ENCODE measurements around the gene HFM1.
"Not testable (repeated sequence)": the region's sequence is repeated elsewhere in the genome, so short reads cannot be mapped to it uniquely, and the experiment has no call there.

The HFM1 gene

DNA sequence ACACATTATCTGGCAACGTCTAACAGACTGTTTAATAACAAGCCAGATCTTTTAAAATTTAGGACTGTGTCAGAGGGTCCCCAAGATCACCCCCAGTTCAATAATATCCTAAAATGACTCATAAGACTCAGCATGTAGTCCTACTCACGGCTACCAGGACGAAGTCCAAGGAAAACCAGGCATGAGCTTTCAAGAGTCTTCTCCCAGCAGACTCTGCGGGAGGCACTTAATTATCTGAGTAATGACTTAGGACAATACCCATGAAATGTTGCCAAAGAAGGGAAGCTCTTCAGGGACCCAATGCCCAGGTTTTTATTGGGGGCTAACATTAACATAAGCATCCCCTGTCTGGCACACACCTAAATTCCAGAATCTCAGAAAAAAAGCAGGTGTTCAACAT lies 7.0 kb downstream of the HFM1 start:
- peaks cover 9% of the 10 kb centered on the region for H3K27me3 Mint-ChIP-seq
- no peak for DNase-seq
- no peak overlapping the region for H3K27ac Mint-ChIP-seq
- no peaks in the 10 kb centered on the region for H3K36me3 Mint-ChIP-seq (ENCODE audit: low read depth)
- no peaks in the 10 kb centered on the region for H3K4me1 Mint-ChIP-seq
- H3K4me3 Mint-ChIP-seq, result no peak overlapping the region
- no peak for ATAC-seq
- H3K9me3 Mint-ChIP-seq, result no peaks in the 10 kb centered on the region

DNA sequence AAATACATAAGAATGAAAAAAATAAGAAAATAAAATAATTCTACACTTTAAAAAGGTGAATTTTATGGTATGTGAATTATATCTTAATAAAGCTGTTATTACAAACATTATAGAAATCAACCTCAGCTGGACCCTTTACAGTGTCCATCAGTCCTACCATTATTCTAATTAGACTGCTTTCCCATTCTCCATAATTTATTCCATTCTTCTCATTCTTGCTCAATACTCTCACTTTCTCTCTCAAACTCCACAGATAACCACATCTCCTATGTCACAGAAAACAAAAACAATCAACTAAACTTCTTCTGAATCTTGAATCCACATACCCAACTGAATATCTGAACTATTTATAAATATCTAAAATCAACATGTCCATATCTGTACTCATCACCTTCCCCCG lies 11.6 kb downstream of the HFM1 start:
- Mint-ChIP-seq H3K27ac (no peak overlapping the region), H3K4me3 (no peak overlapping the region), H3K4me1 (no peaks in the 10 kb centered on the region), H3K27me3 (peaks cover 7% of the 10 kb centered on the region), H3K9me3 (no peaks in the 10 kb centered on the region), H3K36me3 (ENCODE audit: low read depth) (no peaks in the 10 kb centered on the region)
- no peak for DNase-seq
- no peak for ATAC-seq

DNA sequence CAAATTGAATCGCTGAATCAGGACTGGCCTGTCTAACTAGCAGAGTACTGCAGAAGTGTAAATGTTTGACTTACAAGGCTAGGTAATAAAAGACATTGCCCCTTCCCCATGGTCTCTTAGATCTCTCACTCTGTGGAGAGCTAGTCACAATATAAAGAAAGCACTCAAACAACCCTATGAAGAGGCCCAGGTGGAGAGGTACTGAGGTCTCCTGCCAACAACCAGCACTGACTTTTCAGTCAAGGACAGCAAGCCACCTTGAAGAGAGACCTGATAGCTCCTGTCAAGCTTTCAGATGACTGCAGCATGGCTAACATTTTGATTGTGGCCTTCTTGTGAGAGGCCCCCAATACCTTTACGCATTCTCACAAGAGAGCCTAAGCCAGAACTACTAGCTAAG lies 18.5 kb downstream of the HFM1 start:
- H3K27me3 Mint-ChIP-seq, result peaks cover 7% of the 10 kb centered on the region
- no peak overlapping the region for H3K4me3 Mint-ChIP-seq
- H3K4me1 Mint-ChIP-seq, result no peaks in the 10 kb centered on the region
- no peak overlapping the region for H3K27ac Mint-ChIP-seq
- DNase-seq, result no peak
- no peaks in the 10 kb centered on the region for H3K9me3 Mint-ChIP-seq
- no peaks in the 10 kb centered on the region for H3K36me3 Mint-ChIP-seq (ENCODE audit: low read depth)
- ATAC-seq, result no peak

DNA sequence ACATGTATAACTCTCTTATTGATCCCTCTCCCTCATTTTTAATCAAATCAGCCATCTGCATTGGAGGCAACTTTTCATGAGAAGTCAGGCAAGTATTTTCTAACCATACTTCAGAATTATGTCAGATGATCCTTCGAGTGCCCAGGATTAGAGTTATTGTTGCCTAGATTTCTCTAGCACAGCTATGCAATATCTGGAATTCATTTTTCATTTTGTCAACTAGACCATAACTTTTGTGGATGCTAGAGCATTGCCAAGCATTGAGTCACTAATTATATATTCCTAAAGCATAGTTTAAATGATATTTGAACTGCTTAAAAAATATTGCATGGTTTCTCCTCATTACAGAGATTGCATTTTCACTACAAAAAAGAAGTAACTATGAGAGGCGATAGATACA lies 21.2 kb downstream of the HFM1 start:
- ATAC-seq, result no peak
- no peaks in the 10 kb centered on the region for H3K9me3 Mint-ChIP-seq
- H3K36me3 Mint-ChIP-seq (ENCODE audit: low read depth), result no peaks in the 10 kb centered on the region

DNA sequence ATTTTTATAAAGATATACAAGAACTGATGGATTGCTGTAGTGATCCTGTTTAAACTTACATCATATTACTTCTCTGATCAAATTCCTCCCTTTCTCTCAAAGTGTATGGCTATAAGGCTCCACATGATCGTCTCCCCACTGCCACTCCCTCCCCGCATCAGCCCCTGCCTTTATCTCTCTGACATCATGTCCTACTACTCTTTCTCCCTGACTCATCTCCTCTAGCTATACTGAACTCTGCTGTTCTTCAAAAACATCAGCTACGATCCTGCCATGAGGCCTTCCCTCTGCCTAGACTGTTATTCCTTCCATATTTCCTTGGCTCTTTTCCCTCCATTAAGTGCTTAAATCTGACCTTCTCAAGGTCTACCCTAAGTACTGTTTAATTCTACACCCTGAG lies 22.8 kb downstream of the HFM1 start:
- Mint-ChIP-seq H3K27ac (no peak overlapping the region), H3K9me3 (no peaks in the 10 kb centered on the region), H3K27me3 (peaks cover 2% of the 10 kb centered on the region), H3K36me3 (ENCODE audit: low read depth) (no peaks in the 10 kb centered on the region), H3K4me1 (no peaks in the 10 kb centered on the region), H3K4me3 (no peak overlapping the region)
- ATAC-seq (no peak), DNase-seq (no peak)

More for the DNA sequence above, 21.2 kb downstream of the HFM1 start:
- H3K27ac Mint-ChIP-seq, result no peak overlapping the region
- peaks cover 2% of the 10 kb centered on the region for H3K27me3 Mint-ChIP-seq
- no peaks in the 10 kb centered on the region for H3K4me1 Mint-ChIP-seq
- no peak overlapping the region for H3K4me3 Mint-ChIP-seq
- no peak for DNase-seq

DNA sequence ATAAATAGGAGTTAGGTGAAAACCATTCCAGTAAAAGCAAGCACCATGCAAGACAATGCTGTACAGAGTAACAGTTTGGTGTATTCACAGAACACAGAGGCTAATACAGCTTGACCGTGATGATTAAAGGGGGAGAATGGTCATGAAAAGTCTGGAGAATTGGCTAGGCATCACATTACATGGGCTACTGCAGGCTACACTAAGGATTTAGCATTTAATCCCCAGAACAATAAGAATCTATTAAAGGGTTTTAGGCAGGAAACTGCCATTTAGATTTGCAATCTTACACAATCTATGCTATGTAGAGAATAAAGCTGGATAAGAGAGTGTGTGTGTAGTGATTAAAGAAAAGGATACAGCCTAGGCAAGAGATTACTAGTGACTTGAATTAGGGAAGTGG lies 30.6 kb downstream of the HFM1 start:
- no peaks in the 10 kb centered on the region for H3K4me1 Mint-ChIP-seq
- H3K9me3 Mint-ChIP-seq, result no peaks in the 10 kb centered on the region
- H3K36me3 Mint-ChIP-seq (ENCODE audit: low read depth), result no peaks in the 10 kb centered on the region
- no peak overlapping the region for H3K4me3 Mint-ChIP-seq
- H3K27ac Mint-ChIP-seq, result no peak overlapping the region
- ATAC-seq, result no peak
- DNase-seq, result no peak
- H3K27me3 Mint-ChIP-seq, result no peaks in the 10 kb centered on the region

DNA sequence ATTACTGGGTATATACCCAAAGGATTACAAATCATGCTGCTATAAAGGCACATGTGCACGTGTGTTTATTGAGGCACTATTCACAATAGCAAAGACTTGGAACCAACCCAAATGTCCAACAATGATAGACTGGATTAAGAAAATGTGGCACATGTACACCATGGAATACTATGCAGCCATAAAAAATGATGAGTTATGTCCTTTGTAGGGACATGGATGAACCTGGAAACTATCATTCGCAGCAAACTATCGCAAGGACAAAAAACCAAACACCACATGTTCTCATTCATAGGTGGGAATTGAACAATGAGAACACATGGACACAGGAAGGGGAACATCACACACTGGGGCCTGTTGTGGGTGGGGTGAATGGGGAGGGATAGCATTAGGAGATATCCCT lies 32.4 kb downstream of the HFM1 start:
- not testable (repeated sequence) for H3K36me3 Mint-ChIP-seq (ENCODE audit: low read depth); ATAC-seq; H3K4me1 Mint-ChIP-seq; DNase-seq; H3K27ac Mint-ChIP-seq; H3K9me3 Mint-ChIP-seq; H3K27me3 Mint-ChIP-seq; H3K4me3 Mint-ChIP-seq

DNA sequence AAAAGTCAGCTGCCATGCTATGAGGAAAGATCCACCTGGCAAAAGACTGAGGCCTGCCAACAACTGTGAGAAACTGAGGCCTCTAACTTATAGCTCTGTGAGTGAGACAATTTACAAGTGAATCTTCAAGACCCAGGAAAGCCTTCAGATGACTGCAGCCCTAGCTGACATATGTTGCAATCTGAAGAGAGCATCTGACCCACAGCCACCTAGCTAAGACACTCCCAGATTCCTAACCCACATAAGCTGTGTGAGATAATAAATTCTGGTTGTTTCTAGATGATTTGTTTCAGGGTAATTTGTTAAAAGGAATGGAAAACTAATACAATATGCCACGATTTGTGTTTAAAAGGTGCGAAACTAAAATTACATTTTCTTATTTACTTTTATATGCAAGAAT lies 55.1 kb downstream of the HFM1 start:
- H3K9me3 Mint-ChIP-seq, result peaks cover 10% of the 10 kb centered on the region
- no peak overlapping the region for H3K4me3 Mint-ChIP-seq
- H3K36me3 Mint-ChIP-seq (ENCODE audit: low read depth), result no peaks in the 10 kb centered on the region

DNA sequence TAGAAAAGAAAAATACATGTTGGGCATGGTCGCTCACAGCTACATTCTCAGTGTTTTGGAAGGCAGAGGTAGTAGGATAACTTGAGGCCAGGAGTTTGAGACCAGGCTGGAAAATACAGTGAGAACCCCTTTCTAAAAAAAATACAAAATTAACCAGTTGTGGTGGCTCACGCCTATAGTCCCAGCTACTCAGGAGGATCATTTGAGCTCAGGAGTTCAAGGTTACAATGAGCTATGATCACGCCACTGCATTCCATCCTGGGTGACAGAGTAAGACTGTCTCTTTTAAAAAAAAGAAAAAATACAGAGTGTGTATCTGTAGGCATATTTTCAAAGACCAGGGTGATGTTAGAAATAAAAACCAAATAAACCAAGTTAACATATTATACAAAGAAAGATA lies 57.8 kb downstream of the HFM1 start:
- no peaks in the 10 kb centered on the region for H3K9me3 Mint-ChIP-seq
- H3K4me3 Mint-ChIP-seq, result no peak overlapping the region
- H3K36me3 Mint-ChIP-seq (ENCODE audit: low read depth), result no peaks in the 10 kb centered on the region
- DNase-seq (no peak), ATAC-seq (no peak)
- peaks cover 3% of the 10 kb centered on the region for H3K27me3 Mint-ChIP-seq
- no peaks in the 10 kb centered on the region for H3K4me1 Mint-ChIP-seq
- no peak overlapping the region for H3K27ac Mint-ChIP-seq

More for the DNA sequence above, 55.1 kb downstream of the HFM1 start:
- Mint-ChIP-seq H3K27ac (no peak overlapping the region), H3K27me3 (peaks cover 3% of the 10 kb centered on the region), H3K4me1 (no peaks in the 10 kb centered on the region)
- DNase-seq (no peak), ATAC-seq (no peak)

DNA sequence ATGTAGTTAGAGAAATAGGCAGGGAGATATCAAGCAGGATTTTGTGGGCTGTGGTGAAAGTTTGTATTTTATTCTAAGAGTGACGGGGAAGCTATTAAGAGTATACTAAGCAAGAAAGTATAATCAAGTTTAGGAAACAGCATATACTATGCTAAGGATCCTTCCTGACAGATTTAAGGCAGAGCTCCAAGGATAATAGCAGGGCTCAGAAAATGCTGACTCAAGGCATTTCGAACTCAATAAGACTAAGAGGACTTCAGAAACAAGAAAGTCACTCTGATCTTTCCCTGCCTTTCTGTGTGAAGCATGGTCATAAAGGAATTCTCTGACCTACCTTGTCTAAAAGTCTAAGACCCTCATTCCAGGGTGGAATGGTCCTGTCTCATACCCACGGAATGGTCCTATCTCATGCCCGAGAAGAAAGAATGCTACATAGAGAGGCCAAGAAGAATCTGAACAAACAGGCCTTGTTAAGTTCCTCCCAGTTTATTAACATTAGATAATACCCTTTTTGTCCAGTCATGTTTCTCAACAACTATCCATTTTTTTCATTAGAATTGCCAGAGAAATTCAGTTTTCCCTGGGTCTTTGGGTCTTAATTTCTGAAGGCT lies 59.1 kb downstream of the HFM1 start:
- H3K27ac Mint-ChIP-seq, result no peak overlapping the region
- no peaks in the 10 kb centered on the region for H3K4me1 Mint-ChIP-seq
- no peaks in the 10 kb centered on the region for H3K36me3 Mint-ChIP-seq (ENCODE audit: low read depth)

DNA sequence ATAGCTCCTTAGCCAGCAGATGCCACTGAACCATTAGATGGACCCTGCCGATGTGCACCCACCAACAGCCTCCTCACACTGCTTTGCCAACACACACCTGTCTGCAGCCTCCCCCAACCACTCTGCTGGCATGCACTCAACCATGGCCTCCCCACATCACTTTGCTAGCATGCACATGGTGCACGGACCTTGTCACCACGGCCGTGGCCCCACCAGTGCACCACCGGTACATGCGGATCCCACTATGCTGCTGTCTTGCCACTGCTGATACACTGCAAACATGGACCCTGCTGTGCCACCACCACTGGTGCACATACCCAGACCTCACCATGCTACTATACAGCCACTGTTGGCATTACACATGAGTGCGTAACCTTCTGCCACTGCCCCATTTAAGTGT lies 66.1 kb downstream of the HFM1 start:
- Mint-ChIP-seq H3K4me3 (no peak overlapping the region), H3K9me3 (no peaks in the 10 kb centered on the region), H3K36me3 (ENCODE audit: low read depth) (no peaks in the 10 kb centered on the region), H3K27ac (no peak overlapping the region), H3K27me3 (peaks cover 10% of the 10 kb centered on the region), H3K4me1 (no peaks in the 10 kb centered on the region)
- DNase-seq, result no peak
- ATAC-seq, result peak; percentile 33

More for the DNA sequence above, 59.1 kb downstream of the HFM1 start:
- no peak for DNase-seq
- H3K27me3 Mint-ChIP-seq, result peaks cover 6% of the 10 kb centered on the region
- H3K4me3 Mint-ChIP-seq, result no peak overlapping the region
- no peak for ATAC-seq
- H3K9me3 Mint-ChIP-seq, result no peaks in the 10 kb centered on the region

DNA sequence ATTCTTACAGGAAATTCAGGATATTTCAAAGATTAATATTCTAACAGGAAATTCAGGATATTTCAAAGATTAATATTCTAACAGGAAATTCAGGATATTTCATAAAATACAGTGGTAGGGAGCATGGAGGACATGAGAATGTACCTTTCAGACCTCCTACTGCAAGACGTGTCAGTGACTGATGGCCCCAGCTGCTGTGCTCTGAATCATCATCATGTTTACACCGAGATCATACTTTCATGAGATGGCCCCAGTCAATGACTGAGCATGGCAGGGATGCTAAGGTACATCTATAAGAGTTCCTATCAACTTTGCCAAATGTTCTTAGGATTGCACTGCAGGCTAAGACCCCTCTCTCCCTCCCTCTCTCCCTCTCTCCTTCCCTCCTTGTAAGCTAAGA lies 69.0 kb downstream of the HFM1 start:
- ATAC-seq, result no peak
- DNase-seq, result no peak
- H3K27ac Mint-ChIP-seq, result no peak overlapping the region
- H3K4me3 Mint-ChIP-seq, result no peak overlapping the region
- no peaks in the 10 kb centered on the region for H3K4me1 Mint-ChIP-seq
- H3K9me3 Mint-ChIP-seq, result peaks cover 4% of the 10 kb centered on the region
- peaks cover 12% of the 10 kb centered on the region for H3K27me3 Mint-ChIP-seq
- no peaks in the 10 kb centered on the region for H3K36me3 Mint-ChIP-seq (ENCODE audit: low read depth)

DNA sequence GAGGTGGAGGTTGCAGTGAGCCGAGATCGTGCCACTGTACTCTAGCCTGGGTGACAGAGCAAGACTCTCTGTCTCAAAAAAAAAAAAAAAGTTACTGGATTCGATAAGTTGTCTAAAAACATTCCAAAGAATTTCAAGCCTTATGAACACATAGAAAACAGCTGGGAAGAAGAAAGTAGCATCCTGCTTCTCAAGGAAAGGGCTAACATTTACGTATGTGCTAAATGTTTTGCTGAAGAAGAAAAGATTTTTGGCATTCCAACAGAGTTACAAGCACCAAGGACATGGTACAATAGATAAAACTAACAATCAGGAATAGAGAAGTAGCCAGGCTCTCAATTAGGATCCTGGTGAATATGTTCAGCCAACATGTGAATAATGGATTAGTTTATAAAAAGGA lies 69.8 kb downstream of the HFM1 start:
- H3K4me3 Mint-ChIP-seq, result no peak overlapping the region
- ATAC-seq (no peak), DNase-seq (no peak)
- no peaks in the 10 kb centered on the region for H3K4me1 Mint-ChIP-seq
- peaks cover 7% of the 10 kb centered on the region for H3K9me3 Mint-ChIP-seq
- H3K36me3 Mint-ChIP-seq (ENCODE audit: low read depth), result no peaks in the 10 kb centered on the region
- H3K27ac Mint-ChIP-seq, result no peak overlapping the region
- H3K27me3 Mint-ChIP-seq, result peaks cover 10% of the 10 kb centered on the region

DNA sequence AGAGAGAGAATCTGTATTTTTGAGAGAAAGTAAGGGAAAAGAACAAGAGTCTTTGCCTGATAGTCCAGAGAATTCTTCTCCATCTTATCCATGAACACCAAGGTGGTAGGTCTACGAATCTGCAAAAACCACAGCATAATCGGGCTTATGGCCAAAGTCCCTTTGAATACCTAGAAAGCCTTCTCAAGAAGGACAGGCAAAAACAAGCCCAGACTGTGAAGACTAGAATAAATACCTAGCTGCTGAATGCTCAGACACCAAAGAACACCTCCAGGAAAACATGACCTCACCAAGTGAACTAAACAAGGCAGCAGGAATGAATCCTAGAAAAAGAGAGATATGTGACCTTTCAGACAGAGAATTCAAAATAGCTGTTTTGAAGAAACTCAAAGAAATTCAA lies 79.2 kb downstream of the HFM1 start:
- H3K4me3 Mint-ChIP-seq, result no peak overlapping the region
- no peaks in the 10 kb centered on the region for H3K36me3 Mint-ChIP-seq (ENCODE audit: low read depth)
- no peak overlapping the region for H3K27ac Mint-ChIP-seq
- H3K27me3 Mint-ChIP-seq, result no peaks in the 10 kb centered on the region
- DNase-seq, result no peak
- no peak for ATAC-seq
- H3K4me1 Mint-ChIP-seq, result no peaks in the 10 kb centered on the region
- peaks cover 2% of the 10 kb centered on the region for H3K9me3 Mint-ChIP-seq

DNA sequence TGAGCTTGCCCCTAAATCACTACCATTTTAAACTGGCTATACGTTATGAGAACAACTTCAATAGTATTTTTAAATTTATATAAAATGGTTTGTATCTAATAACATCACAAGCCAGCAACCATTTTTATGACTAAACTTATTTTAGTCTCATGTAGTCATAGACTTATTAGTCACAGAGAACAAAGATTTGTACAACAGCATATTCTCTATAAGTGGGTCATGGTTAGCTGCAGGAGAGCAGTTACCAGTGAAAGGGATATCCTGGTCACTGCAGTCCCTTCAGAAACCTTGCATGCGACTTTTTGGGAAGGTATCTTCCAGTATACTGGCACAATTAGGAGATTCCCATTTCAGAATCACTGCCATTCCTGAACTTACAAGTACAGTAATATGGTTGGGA lies 90.0 kb downstream of the HFM1 start:
- no peak overlapping the region for H3K4me3 Mint-ChIP-seq
- ATAC-seq, result no peak
- no peaks in the 10 kb centered on the region for H3K4me1 Mint-ChIP-seq

DNA sequence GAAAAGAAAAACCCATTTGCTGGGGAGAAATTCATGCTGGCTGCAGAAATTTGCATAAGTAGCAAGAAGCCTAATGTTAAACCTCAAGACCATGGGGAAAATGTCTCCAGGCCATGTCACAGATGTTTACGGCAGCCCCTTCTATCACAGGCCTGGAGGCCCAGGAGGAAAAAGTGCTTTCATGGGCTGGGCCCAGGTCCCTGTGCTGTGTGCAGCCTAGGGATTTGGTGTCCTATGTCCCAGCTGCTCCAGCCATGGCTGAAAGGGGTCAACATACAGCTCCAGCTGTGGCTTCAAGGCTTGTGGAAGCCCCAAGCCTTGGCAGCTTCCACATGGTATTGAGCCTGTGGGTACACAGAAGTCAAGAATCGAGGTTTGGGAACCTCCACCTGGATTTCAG lies 93.0 kb downstream of the HFM1 start:
- peaks cover 10% of the 10 kb centered on the region for H3K27me3 Mint-ChIP-seq
- H3K27ac Mint-ChIP-seq, result no peak overlapping the region
- H3K36me3 Mint-ChIP-seq (ENCODE audit: low read depth), result no peaks in the 10 kb centered on the region
- no peak for ATAC-seq
- H3K4me1 Mint-ChIP-seq, result no peaks in the 10 kb centered on the region
- H3K4me3 Mint-ChIP-seq, result no peak overlapping the region
- no peak for DNase-seq
- H3K9me3 Mint-ChIP-seq, result peaks cover 21% of the 10 kb centered on the region

More for the DNA sequence above, 90.0 kb downstream of the HFM1 start:
- H3K27ac Mint-ChIP-seq, result no peak overlapping the region
- H3K9me3 Mint-ChIP-seq, result peaks cover 9% of the 10 kb centered on the region
- DNase-seq, result no peak
- H3K36me3 Mint-ChIP-seq (ENCODE audit: low read depth), result no peaks in the 10 kb centered on the region
- peaks cover 11% of the 10 kb centered on the region for H3K27me3 Mint-ChIP-seq

All from activated naive CD8-positive, alpha-beta T cell treated with anti-CD3 and anti-CD28 coated beads, Interleukin-2, amount 50 U/mL, for 24 hours (primary cell).